ENCODE data around the gene GALNT13.

Gene GALNT13

DNA sequence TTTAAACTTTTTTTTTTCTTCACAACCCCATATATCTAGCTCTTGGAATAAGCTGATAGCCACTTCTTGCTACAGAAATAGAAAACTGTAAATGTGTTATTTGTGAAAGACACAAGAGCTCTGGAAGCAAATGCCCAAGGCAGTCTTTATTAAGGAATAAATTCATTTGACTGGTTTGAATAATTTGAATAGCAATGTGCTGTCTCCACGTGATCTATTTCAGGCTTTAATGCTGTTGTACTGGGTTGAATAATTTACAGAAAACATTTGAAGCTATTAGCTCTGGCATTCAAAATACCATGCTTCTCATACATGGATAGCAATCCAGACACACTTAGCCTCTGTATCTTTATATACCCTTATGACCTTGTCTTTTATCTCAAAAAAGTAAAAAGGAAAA is 460.1 kb downstream of the GALNT13 start:
- no peak for DNase-seq

DNA sequence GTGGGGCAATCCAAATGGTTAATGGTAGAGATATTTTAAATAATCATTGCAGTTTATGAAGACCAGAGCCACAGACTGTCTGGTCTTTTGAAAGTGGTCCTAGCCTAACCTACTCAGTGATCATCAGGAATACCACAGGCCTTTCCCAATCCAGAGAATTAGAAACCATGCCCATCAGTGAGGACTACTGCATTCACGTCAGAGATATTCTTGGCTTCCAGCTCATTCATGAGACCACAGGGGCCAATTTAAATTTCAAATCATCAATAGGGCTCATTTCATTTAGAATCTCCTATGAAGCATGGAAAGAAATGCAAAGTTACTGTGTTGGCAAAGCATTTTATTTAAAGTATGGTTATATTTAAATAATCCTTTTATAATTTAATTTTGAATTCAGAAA is 464.5 kb downstream of the GALNT13 start:
- DNase-seq = no peak

DNA sequence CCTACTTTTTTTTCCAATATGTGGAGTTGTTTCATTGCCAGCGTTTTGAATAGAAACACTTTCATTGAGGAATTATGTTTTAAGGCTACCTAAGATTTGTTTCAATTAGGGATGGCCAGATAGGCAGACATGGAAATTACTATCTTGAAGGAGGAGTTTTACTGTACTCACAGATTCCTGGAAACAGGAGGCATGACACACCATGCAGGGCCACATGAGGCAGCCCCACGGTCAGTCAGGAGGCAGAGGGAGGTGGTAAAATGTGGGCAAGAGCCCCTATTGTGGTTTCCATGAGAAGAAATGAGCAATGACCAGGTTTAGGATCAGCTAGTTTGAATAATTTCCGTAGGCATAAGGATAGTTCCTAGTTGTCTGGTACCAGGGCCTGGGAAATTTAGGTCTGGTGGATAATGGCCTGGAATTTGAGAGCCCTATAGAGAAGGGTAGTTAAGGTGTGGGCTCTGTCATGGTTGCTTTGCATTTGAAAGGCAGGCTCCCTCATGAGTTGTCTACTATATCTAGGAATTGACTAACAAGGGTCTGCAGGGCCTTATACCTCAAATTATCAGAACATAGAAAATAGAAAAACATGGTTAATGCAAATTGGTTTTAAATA is 466.7 kb downstream of the GALNT13 start:
- no peak for DNase-seq

GRCh38 chr2:154343282-154343681 is 471.6 kb downstream of the GALNT13 start:
- DNase-seq = no peak

GRCh38 chr2:154350911-154351310 is 479.2 kb downstream of the GALNT13 start:
- no peak for DNase-seq

DNA sequence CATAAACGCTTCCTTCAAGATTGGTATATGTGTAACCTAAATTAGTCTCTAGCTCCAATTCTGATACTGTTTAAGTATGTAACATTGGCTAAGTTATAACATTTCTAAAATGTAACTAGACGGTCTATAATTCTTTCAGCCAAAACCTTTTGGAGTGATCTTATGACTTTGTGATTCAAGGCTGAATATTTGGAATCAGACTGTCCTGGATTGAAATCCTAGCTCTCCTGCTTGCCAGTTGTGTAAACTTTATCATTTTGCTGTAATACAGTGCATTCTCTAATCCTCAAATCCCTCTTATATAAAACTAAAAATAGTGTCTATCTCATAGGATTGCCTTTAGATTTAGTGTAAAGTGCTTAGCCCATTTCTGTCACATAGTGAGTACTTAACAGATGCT is 489.6 kb downstream of the GALNT13 start:
- no peak for DNase-seq

DNA sequence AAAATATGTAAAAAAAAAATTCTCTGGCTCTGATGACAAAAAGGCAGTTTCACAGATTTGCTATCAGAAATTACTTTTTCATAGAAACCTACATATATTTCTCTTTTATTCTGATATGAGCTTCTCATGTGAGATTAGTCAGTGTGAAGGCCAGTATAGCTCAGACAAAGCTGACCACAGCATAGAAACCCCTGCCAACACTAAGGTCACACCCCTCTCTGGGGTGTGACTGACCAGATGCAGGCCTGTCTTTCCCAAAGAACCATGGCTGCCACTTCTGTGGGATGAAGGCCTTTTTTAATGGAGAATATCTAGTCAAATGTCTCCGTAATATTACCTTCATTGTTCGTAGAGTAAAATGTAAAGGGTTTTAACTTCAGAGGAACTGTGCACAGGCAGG is 496.4 kb downstream of the GALNT13 start:
- no peak for DNase-seq

DNA sequence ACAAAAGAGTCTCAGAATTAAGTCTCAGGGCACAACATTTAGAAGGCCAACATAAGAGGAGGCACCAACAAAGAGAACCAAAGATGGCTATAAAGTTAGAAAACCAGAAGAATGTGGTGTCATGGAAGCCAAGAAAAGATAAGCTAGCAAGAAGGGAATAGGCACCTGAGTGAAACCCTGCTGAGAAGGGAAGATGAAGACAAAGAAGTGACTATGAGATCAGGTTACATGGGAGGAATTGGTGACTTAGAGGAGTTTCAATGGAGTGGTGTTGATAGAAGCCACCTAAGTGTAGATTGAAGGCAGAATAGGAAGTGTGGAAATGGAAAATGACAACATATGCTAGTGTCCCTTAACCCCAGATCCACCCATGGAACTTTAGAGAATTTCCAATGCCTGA is 499.2 kb downstream of the GALNT13 start:
- no peak for DNase-seq

DNA sequence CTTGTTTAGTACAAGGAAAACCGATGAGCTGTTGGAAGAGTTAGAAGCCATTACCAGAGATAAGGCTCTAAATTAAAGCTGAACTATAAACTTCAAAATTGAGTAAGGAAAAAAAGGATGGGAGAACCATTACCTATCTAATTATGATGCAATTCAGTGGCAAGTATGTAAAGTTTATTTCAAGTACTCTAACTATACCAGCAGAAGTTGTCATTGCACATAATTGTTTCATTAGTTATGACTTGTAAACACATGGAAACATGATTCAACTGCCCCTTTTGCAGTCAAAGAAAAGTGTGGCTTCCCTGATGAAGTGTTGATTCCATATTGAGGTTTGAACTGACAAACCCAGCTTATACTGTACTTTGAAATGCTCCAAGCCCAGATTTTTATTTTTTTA is 502.7 kb downstream of the GALNT13 start:
- DNase-seq = no peak

DNA sequence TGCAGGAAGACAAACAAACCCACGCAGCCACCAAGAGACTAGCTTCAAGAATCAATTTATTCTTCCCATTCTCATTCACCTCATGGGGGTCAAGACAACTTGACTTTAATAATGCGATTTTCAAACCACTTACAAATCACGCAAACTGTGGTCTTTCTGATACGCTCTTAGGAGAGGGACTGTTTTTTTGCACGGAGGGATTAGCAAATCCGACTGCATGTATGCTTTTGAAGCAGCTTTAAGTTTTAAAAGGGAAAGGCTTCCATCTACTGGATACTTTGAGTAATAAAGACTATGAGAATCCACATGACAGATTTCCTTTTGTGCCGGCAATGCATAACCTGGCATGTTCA is 503.8 kb downstream of the GALNT13 start:
- peak; percentile 58 for DNase-seq

- no peak for DNase-seq
These were observed 510.4 kb downstream of the GALNT13 start for GRCh38 chr2:154381931-154382794.

DNA sequence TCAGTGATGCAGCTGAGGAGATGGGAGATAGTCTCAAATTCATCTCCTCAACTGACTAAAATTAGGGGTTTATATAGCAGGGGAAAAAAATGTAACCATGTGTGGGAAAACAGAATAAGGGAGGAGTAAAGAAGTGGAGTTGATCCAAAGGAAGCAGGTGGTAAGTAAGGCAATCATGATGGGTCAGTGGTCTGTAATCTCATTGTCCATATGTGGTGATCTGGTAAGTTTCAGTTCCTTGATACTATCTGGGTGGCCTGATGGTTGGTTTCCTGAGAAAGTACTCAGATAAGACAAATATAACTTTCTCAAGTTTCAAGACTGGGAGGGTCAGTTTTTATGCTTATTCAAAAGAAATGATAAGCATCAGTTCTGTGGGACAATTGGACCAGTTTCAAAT is 514.5 kb downstream of the GALNT13 start:
- DNase-seq = no peak

DNA sequence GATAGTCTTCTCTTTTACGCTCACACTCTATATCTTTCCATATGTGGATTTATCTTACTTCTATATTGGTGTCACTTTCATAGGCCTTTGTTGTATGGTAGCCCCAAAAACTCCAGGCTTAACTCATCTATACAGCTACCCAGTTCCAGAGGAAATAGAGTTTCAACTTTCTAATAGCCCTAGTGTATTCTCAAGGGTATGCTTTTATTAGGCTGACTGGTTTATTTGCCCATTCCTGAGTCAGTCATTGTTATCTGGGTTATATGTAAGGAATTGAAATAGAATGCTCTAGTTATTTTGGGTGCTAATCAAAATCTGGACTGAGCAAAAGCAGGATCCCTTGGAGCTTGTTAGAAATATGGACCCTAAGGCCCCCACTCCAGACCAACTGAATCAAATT is 519.3 kb downstream of the GALNT13 start:
- no peak for DNase-seq

- no peak for DNase-seq
These were observed 520.5 kb downstream of the GALNT13 start for GRCh38 chr2:154392256-154392655.

- DNase-seq = no peak
These were observed 522.9 kb downstream of the GALNT13 start for GRCh38 chr2:154394600-154394999.

- no peak for DNase-seq
These were observed 529.0 kb downstream of the GALNT13 start for GRCh38 chr2:154400563-154401290.

GRCh38 chr2:154402213-154402612 is 530.5 kb downstream of the GALNT13 start:
- DNase-seq = no peak

DNA sequence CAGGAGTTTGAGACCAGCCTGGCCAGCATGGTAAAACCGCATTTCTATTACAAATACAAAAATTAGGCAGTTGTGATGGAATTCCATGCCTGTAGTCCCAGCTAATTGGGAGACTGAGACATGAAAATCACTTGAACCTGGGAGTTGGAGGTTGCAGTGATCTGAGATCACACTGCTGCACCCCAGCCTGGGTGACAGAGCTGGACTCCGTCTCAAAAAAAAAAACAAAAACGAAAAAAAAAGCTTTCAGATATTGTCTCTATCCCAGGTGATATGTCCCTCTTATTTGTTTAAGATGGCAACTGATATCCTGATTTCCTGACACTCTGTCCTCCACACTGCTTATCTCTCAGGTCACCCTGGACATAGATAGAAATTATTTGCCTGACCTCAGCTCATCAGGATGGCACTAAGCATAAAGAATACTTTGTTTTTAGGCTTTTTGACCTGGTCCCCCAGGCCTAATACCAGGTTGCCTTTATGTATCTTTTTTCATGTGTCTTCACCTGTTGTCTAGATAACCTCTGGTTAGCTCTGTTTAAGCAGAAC is 531.6 kb downstream of the GALNT13 start:
- DNase-seq = no peak

DNA sequence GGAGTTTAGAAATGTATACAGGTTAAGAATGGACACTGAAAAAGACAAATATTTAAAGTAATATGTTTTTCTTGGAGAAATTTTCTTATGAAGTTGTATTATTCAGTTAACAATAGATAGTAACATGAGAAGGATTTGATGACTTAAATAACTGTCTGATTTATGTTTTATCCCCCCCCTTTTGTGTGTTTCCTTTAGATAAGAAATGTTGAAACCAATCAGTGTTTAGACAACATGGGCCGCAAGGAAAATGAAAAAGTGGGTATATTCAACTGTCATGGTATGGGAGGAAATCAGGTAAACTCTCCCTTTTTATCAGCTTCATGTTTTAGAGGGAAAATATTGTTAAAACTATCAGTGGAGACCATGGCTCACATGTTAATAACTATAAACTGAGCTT is 537.1 kb downstream of the GALNT13 start:
- no peak for DNase-seq

- no peak for DNase-seq
These were observed 550.5 kb downstream of the GALNT13 start for GRCh38 chr2:154422251-154422650.

DNA sequence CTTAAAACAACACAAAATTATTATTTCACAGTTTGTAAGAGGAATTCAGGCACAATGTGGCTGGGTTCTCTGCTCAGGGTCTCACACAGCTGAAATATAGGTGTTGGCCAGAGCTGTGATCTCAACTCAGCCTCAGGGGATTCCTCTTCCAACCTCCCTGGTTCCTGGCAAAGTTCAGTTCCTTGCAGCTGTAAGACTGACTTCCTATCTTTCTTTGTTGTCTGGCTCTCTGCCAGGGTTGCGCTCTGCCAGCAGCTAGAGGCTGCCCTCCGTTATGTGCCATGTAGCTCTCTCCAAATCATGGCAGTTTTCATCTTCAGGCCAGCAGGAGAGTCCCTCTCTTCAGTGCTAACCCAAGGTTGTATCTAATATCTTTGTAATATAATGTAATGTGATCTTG is 554.3 kb downstream of the GALNT13 start:
- DNase-seq = no peak

DNA sequence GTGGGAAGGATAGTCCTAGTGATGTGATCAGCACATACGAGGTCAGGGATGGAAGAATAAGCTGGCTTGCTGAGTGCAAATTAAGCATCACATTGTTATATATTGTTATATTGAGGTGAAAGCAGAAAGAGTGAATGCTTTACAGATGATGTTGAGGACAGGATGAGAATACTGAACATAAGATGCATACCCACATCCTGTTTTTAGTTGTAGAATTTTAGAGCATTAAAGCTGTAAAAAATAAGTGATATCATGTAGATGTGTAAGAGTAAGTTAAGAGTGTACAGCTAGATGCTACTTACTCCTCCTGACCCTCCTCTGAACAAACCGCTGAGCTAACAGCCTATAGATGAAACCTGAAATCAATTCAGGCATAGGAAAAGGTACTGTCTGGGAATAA is 555.7 kb downstream of the GALNT13 start:
- DNase-seq = no peak

GRCh38 chr2:154428022-154428421 is 556.3 kb downstream of the GALNT13 start:
- DNase-seq = no peak

- DNase-seq = no peak
These were observed 561.3 kb downstream of the GALNT13 start for GRCh38 chr2:154433010-154433409.
